SIG-M5 treated with dmso at 0.1 percent for 504 hours (cell line): ENCODE data around the gene ZNF782.
"Not testable (repeated sequence)": the region's sequence is repeated elsewhere in the genome, so short reads cannot be mapped to it uniquely, and the experiment has no call there.

ENCODE experiments used
- DNase-seq: peaks from one replicate; lab custom pipeline; 2025; ENCODE audit not compliant: unreplicated experiment; lab: John Stamatoyannopoulos, UW

Gene ZNF782

DNA sequence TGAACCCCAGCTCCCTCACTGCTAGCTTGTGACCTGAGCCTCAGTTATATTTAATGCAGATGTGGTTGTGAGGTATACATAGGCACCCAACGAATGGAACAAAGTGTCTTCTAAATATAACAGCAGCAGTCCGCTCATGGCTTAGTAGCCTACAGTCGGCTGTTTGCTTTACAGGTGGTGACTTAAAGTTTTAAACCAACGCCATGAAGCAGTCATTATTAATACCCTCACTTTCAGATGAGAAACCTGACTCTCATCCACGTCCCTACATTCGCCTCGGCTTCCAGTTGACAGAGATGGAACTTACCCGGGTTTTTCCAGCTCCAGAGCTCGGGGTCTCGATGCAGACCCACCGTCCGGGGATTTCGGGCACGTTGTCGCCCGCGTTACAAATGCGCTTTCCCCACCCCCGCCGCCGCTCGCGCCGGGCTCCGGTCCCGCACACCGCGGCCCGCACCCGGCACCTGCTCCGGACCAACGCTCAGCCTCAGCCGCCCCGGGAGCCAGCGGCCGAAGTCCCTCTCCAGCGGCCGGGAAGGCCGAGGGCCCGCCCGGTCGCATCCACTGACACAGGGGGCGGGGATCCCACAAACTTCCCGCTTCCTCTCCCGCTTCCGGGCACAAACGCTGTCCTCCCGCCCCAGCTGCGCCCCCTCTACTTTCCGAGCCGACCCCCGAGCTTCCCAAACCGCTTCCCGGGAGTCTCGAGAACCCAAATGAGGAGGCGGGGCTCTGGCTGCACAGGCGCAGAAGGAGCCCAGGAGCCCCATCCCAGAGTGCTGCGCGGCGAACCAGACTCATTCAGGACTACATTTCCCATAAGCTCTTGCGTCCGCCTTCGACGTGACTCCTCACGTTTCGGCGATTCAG lies at the start of gene ZNF782:
ZNF782 (minus strand) TSS at position 734 of the 870 bp plus-strand sequence. CDS start 2,553 bp downstream, outside the sequence.
- DNase-seq = peak; percentile 95

DNA sequence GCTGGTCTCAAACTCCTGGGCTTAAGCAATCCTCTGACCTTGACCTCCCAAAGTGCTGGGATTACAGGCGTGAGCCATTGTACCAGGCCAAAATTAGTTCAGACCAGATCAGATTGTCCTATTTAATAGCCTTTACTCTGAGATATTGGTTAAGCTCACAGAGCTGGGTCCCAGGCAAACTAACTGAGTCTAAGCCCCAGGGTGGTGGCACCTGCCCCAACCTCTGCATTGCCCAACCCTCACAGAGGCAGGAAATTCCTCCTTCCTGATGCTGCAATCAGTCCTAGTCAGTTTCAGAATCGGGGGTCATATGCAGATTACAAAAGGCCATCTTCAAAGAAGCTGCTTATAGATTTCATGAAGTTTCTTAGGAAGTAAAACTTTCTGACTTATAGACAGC lies 45.7 kb upstream of the ZNF782 start:
- not testable (repeated sequence) for DNase-seq

DNA sequence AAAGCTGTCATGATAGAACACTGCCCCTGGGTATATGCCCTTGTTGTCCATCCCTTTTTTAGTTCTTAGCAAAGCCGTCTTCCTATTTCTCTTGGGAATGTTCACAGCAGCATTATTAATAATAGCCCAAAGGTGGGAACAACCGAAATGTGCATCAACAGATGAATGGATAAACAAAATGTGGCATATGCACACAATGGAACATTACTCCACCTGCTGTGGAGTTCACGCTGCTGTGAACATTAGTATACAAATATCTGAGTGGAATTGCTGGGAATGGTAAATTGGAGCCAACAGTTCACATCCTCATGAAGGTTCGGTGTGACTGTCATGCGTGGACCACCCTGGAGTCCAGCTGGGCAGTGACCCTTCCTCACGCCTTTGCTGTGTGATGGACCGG lies 37.8 kb upstream of the ZNF782 start:
- no peak for DNase-seq

DNA sequence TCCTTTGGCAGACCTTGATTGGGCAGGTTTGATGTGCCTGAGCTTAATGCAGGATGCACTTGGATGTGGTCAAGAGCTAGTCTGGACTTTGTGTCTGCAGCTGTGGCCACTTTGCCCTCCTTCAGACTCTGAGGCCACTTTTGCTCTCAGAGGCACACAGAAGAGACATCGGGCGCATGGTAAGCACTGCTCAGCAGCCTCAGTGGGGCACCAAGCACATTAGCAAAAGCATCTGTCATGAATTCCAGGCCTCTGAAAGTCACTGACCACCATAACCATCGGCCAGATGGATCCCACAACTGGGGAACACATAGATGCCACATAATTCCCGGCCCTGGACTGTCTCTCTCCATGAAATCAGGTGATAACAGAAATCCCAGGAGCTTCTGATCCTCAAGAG lies 34.3 kb upstream of the ZNF782 start:
- DNase-seq = no peak

DNA sequence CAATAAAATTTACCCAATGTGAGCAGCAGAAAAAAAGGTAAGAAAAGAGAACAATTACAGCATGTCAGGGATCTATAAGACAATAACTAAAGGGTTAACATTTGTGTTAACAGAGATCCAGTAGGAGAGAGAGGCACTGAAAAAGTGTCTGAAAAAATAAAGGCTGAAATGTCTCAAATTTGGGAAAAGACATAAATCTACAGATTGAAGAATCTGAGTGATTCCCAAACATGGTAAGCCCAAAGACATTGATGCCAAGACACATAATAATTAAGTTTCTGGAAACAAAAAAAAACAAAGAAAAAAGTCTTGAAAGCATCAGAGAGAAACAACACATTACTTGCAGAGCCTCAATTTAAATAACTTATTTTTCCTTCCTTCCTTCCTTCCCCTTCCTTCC lies 31.1 kb upstream of the ZNF782 start:
- no peak for DNase-seq

DNA sequence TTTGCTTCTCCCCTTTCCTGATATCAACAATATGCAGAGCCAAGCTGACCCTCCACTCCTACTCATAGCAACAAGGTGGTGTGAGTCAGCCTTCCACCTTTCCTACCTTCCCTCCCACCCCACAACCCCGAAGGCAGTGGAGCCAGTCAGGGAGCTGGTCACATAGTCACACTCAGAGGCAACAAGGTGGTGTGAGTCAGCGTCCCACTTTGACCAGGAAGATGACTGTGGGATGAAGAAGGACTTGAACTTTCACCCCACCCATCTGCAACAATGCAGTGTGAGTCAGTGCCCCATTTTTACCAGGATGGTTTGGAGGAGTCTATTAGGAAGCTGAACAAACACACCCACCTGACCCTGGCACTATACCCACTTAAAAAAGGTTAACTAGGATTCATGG lies 30.1 kb upstream of the ZNF782 start:
- DNase-seq = no peak

DNA sequence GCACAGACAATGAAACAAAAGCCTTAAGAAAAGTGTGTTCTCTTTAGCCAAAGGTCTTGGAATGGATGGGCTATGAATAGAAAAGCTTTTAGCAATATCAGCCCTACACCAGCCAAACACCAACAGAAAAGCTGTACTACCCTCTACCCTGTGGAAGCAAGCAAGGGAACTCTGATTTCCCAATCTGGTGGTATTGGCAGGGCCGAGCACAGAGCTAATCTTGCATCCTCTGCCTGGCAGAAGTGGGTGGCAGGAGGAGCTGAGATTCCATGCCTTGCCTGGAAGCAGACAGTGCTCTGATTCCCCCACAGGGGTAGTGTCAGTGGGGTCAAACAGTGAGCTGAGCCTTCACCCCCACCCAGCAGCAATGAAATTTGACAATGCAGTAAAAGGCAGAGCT lies 29.6 kb upstream of the ZNF782 start:
- no peak for DNase-seq

DNA sequence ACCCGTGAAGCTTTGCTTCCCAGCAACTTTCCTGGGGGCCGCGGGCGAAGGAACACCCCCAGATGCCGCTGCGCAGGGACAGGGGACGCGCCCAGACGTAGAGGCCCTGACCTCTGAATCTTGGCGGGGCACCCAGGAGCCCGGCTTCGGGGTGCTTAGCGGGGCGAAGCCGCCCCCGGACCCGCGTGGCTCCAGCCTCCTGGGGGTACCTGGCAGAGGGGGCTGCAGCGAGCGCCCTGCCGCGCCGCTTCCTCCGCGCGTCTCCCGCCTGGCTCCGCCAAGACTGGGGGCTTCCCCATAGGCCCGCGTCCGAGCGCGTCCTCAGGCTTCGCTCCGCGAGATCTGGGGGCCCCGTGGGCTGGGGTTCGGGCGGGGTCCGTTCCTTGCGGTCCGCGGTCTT lies 23.0 kb upstream of the ZNF782 start:
- no peak for DNase-seq

DNA sequence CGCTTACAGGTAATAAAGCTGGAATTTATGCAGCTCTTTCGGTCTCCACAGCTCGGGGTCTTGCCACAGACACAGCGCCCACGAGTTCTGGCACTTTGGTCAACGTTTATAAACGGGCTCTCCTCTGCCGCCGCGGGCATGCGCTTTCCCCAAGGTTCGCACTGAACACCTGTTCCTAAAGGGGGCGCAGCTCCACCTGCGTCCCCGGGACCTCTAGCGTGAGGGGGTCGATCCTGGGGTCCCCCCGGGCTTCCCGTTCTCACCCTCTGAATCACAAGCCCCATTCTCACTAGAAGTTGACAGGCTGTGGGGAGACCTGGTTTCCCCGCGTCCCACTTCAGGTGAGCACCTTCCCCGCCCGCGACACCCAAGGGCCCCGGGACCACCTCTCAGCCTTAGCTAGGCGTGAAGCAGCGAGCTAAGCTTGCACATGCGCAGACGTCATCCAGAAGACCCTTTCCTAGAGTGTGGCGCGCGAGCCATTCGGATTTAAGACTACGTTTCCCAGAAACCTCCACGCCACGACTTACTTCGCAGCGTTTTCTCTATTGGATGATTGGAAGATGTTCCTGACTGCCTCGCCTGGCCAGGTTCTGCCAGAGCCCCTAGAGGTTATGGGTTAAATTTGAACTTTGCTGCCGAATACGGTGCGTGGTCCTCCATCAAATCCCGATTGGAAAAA lies 21.3 kb upstream of the ZNF782 start:
- peak; percentile 93 for DNase-seq

DNA sequence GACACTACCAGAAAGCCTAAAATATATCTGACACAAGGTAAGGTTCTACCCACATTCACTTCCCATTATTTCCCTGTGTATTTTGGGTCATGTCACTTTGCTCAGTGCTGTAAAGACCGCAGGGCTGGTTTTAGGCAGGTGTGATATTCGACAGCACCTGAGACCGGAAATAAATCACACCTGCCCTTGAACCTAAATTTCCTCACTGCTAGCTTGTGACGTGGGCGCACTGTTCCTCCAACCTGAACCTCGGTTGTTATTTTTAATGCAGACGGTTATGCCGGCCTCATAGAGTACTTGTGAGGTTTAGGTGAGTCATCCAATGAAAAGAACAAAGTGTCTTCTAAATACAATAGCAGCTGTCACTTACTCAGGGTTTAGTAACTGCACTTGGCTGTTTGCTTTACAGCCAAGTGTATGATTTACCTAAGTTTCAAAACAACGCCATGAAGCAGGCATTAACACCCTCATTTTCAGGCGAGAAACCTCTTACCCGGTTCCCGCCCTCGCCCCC lies 20.7 kb upstream of the ZNF782 start:
- peak; percentile 37 for DNase-seq

DNA sequence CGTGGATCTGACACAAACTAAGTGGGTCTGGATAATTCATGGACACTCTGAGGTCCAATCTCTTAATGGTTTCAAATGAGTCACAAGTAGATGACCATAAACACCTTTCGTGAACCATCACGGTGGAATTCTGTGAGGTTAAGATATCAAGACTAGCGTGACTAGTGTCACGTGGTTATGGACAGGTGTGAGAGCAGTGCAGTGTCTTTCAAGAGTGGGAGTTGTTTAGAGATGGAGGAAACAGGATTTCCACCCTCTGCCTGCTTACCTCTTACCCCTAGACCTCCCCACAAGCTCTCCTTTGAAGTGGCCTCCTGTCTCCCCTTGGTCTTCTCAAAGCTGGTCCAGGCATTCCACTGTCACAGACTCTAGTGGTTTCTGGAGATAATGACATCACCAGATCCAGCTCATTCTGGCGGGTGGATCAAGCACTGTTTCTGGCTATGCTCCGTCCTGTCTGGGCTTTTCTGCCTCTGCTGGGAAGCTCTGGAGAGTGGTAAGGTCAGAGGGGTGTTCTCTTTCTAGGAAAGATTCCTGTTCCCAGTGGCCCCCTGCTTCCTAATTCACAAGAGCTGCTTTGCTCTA lies 20.0 kb upstream of the ZNF782 start:
- no peak for DNase-seq

DNA sequence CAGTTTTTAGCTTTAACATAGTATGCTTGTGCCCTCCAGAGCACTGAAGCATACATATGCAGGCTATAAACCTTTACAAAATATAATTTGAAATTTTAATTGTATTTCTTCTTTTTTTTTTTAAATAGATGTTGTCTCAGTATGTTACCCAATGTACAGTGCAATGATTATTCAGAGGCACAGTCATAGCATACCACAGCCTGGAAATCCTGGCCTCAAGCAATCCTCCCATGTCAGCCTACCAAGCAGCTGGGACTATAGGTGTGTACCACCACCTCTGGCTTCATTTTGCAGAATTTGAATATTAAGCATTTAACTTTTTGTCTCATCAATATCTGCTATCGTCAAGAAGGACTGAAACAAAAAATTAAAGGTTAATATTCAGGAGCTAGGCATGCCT lies 16.9 kb upstream of the ZNF782 start:
- no peak for DNase-seq

DNA sequence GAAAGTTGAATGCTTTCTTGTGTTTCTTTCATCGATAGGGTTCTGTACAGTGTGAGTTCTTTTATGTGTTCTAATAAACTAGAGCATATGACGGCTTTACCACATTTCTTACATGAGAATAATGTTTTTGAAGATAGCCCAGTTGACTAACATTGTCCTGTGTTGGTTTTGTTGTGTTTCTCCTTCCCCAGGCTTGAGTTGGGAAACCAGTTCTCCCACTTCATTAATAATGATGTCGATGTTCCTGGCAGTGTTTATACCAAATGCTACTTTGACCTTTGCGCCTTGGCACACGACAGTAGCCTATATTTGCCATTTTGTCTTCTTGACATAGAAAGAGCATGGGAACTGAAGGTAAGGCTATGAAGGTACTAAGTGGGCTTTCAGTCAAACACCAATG lies 14.4 kb upstream of the ZNF782 start:
- DNase-seq = peak; percentile 18

DNA sequence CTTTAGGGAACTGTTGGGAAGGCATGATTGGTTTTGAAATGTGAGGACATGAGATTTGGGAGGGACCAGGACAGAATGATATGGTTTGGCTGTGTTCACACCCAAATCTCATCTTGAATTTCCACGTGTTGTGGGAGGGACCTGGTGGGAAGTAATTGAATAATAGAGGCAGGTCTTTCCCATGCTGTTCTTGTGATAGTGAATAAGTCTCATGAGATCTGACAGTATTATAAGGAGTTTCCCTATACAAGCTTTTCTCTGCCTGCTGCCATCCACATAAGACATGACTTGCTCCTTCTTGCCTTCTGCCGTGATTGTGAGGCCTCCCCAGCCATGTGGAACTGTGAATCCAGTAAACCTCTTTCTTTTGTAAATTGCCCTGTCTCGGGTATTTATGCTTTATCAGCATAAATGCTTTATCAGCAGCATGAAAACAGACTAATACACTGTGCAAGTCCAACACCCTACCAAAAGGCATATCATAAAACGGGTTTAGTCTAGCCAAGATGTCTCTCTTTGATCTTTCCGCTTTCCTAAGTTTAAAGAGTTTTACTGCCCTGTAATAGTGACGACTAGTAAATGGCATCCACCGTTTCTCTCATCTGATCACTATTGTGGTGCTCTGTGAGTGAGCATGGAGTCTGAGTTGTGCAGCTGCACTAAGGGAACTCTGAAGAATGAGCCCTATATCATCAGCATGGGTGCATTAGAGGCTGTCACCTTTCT lies 12.9 kb upstream of the ZNF782 start:
- DNase-seq = no peak

DNA sequence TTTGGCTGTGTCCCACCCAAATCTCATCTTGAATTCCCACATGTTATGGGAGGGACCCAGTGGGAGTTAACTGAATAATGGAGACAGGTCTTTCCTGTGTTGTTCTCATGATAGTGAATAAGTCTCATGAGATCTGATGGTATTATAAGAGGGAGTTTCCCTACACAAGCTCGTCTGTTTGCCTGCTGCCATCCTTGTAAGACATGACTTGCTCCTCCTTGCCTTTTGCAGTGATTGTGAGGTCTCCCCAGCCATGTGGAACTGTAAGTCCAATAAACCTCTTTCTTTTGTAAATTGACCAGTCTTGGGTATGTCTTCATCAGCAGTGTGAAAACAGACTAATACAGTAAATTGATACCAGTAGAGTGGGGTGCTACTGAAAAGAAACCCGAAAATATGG lies 10.9 kb upstream of the ZNF782 start:
- not testable (repeated sequence) for DNase-seq

DNA sequence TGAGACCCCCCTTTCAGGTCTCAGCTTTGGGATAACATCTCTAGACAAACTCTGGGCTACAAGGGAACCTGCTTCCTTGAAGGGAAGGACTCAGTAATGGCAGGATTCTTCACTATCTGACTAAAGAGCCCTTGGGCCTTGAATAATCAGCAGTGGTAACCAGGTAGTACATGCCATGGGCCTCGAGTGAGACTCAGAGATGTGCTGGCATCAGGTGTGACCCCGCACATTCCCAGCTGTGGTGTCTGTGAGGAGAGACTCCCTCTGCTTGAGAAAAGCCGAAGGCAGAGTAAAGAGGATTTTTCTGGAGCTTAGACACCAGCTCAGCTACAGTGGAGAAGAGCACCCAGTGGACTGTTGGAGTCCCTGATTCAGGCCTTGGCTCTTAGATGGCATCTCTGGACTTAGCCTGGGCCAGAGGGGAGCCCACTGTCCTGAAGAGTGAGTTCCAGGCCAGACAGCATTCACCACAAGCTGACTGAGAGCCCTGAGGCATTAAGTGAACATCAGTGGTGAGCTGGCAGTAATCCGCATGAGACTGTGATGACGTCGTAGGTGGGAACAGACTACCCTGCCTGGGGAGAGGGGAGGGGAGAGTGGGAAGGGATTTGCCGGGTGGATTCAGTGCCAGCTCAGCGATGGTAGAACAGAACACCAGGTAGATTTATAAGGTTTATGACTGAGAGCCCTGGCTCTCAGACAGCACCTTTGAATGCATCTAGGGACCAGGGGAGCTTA lies 5.3 kb upstream of the ZNF782 start:
- no peak for DNase-seq

DNA sequence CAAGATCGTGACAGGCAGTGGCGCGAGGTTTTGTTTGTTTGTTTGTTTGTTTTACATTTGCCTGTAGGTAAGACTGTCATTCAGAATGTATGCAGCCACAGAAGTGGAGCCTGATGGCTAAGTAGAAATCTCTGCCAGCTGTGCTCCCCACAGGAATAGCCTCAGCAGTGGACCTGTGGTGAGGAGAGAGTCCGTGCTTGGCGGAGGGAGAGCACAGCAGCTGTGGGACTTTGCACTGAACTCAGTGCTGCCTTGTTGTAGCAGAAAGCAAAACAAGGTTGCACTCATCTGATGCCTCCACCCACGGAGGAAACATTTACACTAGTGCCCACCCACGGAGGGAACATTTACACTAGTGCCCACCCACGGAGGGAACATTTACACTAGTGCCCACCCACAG lies 4.4 kb upstream of the ZNF782 start:
- no peak for DNase-seq

DNA sequence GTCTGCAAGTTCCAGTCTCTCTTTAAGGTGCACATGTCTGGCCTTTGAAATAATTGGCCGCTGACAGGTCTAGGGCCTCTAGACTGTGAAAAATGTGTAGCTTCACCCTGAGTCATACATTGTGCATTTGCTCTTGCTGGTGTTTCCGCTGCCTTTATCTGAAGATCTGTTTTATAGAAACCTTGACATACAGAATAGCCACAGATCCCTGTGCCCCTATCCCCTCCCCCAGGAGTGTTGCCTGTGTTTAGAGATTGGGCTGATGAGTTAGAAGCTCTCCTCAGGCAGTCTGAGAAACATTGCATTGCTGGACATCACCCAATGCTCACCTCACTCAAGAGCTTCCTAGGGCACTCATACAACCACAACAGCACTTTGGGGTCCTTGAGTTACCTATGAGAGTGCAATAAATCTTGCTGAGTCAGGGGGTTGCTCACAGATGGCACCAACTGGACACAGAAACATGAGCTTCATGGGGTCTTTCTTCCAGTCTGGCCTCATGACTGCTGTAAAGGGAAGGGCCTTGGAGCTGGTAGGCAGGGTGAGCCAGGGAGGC lies 3.8 kb upstream of the ZNF782 start:
- no peak for DNase-seq

DNA sequence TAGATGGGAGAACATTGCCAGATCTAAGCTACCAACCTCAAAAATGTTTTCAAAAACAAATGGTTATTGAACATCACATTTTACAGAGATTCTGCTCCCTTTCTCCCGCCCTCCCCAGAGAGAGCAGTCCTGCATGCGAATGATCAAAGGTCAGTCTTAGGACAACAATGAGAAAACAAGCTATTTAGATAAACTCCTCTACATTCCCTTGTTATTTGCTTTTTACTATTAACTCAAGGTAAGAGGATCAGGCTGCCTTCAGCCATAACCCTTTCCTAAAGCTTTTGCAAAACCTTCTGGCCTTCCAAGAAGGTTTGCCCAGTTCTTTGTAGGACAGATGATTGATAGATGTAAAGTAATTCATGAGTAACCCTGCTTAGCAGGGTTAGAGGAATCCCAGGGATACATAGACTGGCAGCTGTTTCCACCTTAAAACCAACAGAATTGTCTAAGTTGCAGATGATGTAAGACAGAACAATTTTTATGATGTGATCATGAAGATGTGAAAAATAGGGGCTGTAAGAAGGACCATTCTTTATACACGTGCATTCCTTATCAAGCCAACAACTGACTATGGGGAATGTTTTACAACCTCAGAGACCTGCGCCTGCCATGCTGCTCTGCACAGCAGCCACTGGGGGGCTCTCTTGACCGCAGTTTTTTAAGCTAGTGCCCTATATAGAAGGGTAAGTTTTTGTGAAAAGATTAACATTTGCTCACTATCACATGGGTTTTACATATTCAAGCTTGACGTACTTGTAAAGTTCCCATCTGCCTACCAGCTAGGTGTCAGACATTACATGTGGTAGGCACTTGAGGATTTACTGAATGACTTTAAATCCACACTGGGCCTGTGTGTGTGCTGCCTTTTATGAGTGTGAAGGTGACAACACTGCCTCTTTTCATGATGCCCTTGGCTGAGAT lies 2.3 kb upstream of the ZNF782 start:
- DNase-seq = peak; percentile 55
